Measurements from ENCODE around the gene UBAP1. TPM values are rescaled to one million over a fixed set of nuclear protein-coding genes. Genes with fewer than 3 reads are reported as not detected.
"Not testable (repeated sequence)": the region's sequence is repeated elsewhere in the genome, so short reads cannot be mapped to it uniquely, and the experiment has no call there.

The UBAP1 gene
- total RNA-seq, 1 donor: 40.9 TPM

GRCh38 chr9:34246453-34246852, 67.6 kb downstream of the UBAP1 start:
- H3K4me3 ChIP-seq (ENCODE audit: insufficient read depth, low read length): no peak overlapping the region
- no peaks in the 10 kb centered on the region for H3K9me3 ChIP-seq (ENCODE audit: low read depth, low read length)
- peaks cover 43% of the 10 kb centered on the region for H3K36me3 ChIP-seq (ENCODE audit: insufficient read depth, low read length)
- no peak for TF ChIP-seq CTCF (IDR thresholded peaks at IDR 0.05; ENCODE audit: extremely low read depth, low read depth, low read length)
- H3K4me1 ChIP-seq (ENCODE audit: insufficient read depth, low read length): peaks cover 10% of the 10 kb centered on the region
- no peaks in the 10 kb centered on the region for H3K27me3 ChIP-seq (ENCODE audit: insufficient read depth, low read length)
- H2AFZ ChIP-seq (ENCODE audit: low read length): no peak overlapping the region
- H3K4me2 ChIP-seq (ENCODE audit: insufficient read depth, low read length): no peak overlapping the region
- DNase-seq (ENCODE audit: insufficient read length, low spot score, missing footprints): no peak
- peaks cover 54% of the 10 kb centered on the region for H3K79me2 ChIP-seq (ENCODE audit: insufficient read depth, low read length)
- peaks cover 27% of the 10 kb centered on the region for H4K20me1 ChIP-seq (ENCODE audit: insufficient read depth, low read length)
- H3K27ac ChIP-seq (ENCODE audit: low read depth, low read length): peak overlapping the region; percentile 2

- H4K20me1 ChIP-seq (ENCODE audit: insufficient read depth, low read length): peaks cover 34% of the 10 kb centered on the region
- H3K79me2 ChIP-seq (ENCODE audit: insufficient read depth, low read length): peaks cover 41% of the 10 kb centered on the region
- not testable (repeated sequence) for H3K27me3 ChIP-seq (ENCODE audit: insufficient read depth, low read length); H3K4me2 ChIP-seq (ENCODE audit: insufficient read depth, low read length); H3K27ac ChIP-seq (ENCODE audit: low read depth, low read length); H2AFZ ChIP-seq (ENCODE audit: low read length); H3K4me3 ChIP-seq (ENCODE audit: insufficient read depth, low read length); H3K9me3 ChIP-seq (ENCODE audit: low read depth, low read length); DNase-seq (ENCODE audit: insufficient read length, low spot score, missing footprints)
- H3K36me3 ChIP-seq (ENCODE audit: insufficient read depth, low read length): peaks cover 42% of the 10 kb centered on the region
- H3K4me1 ChIP-seq (ENCODE audit: insufficient read depth, low read length): peaks cover 23% of the 10 kb centered on the region
These were observed 68.9 kb downstream of the UBAP1 start for GRCh38 chr9:34247782-34248181.

- Histone ChIP-seq H3K4me1 (ENCODE audit: insufficient read depth, low read length) (peaks cover 38% of the 10 kb centered on the region), H3K27ac (ENCODE audit: low read depth, low read length) (peak overlapping the region; percentile 1), H3K36me3 (ENCODE audit: insufficient read depth, low read length) (peaks cover 42% of the 10 kb centered on the region)
These were observed 70.4 kb downstream of the UBAP1 start for GRCh38 chr9:34249274-34249673.

GRCh38 chr9:34250721-34251120, 71.9 kb downstream of the UBAP1 start:
- no peaks in the 10 kb centered on the region for H3K9me3 ChIP-seq (ENCODE audit: low read depth, low read length)
- peaks cover 33% of the 10 kb centered on the region for H3K79me2 ChIP-seq (ENCODE audit: insufficient read depth, low read length)
- peaks cover 52% of the 10 kb centered on the region for H3K4me1 ChIP-seq (ENCODE audit: insufficient read depth, low read length)
- H2AFZ ChIP-seq (ENCODE audit: low read length): no peak overlapping the region
- no peak overlapping the region for H3K4me3 ChIP-seq (ENCODE audit: insufficient read depth, low read length)
- H3K27me3 ChIP-seq (ENCODE audit: insufficient read depth, low read length): no peaks in the 10 kb centered on the region
- TF ChIP-seq CTCF (IDR thresholded peaks at IDR 0.05; ENCODE audit: extremely low read depth, low read depth, low read length): no peak
- H3K36me3 ChIP-seq (ENCODE audit: insufficient read depth, low read length): peaks cover 42% of the 10 kb centered on the region
- no peak overlapping the region for H3K27ac ChIP-seq (ENCODE audit: low read depth, low read length)
- no peak overlapping the region for H3K4me2 ChIP-seq (ENCODE audit: insufficient read depth, low read length)
- peaks cover 39% of the 10 kb centered on the region for H4K20me1 ChIP-seq (ENCODE audit: insufficient read depth, low read length)
- DNase-seq (ENCODE audit: insufficient read length, low spot score, missing footprints): no peak

More at GRCh38 chr9:34249274-34249673, 70.4 kb downstream of the UBAP1 start:
- TF ChIP-seq CTCF (IDR thresholded peaks at IDR 0.05; ENCODE audit: extremely low read depth, low read depth, low read length): no peak
- no peak overlapping the region for H3K4me3 ChIP-seq (ENCODE audit: insufficient read depth, low read length)
- H3K79me2 ChIP-seq (ENCODE audit: insufficient read depth, low read length): peaks cover 33% of the 10 kb centered on the region
- no peaks in the 10 kb centered on the region for H3K9me3 ChIP-seq (ENCODE audit: low read depth, low read length)
- peaks cover 39% of the 10 kb centered on the region for H4K20me1 ChIP-seq (ENCODE audit: insufficient read depth, low read length)
- H3K27me3 ChIP-seq (ENCODE audit: insufficient read depth, low read length): no peaks in the 10 kb centered on the region
- no peak for DNase-seq (ENCODE audit: insufficient read length, low spot score, missing footprints)
- H2AFZ ChIP-seq (ENCODE audit: low read length): no peak overlapping the region
- H3K4me2 ChIP-seq (ENCODE audit: insufficient read depth, low read length): no peak overlapping the region

All from osteoblast (primary cell).